RWPE2 (cell line): ENCODE measurements around the gene MCU.

Source experiments
- ATAC-seq: fragments of 200-7000 bp; cut with Tn5 transposase; 3 replicates; pipeline ENCODE4 v1.9.1; 2021; ENCODE audit warnings: low read depth
- DNase-seq: peaks from one replicate; pipeline ENCODE4 v3.0.0-alpha.2; 2020; ENCODE audit warnings: low spot score
- H3K27ac ChIP-seq: fragments of 450-650 bp; 2 replicates; pipeline ENCODE4 v1.5.1; 2017; ENCODE audit warnings: mild to moderate bottlenecking; ENCODE audit not compliant: poor library complexity, severe bottlenecking
- H3K27me3 ChIP-seq: fragments of 250-450 bp; sonication (Bioruptor Pico); 2 replicates; pipeline ENCODE4 v1.5.1; 2021; ENCODE audit warnings: mild to moderate bottlenecking, moderate library complexity; ENCODE audit not compliant: insufficient read depth, poor library complexity, severe bottlenecking
- H3K36me3 ChIP-seq: fragments of 250-450 bp; sonication (Bioruptor Pico); 2 replicates; pipeline ENCODE4 v1.5.1; 2020; ENCODE audit warnings: low read depth, mild to moderate bottlenecking, moderate library complexity
- H3K4me1 ChIP-seq: fragments of 250-450 bp; sonication (Bioruptor Pico); 2 replicates; pipeline ENCODE4 v1.5.1; 2021; ENCODE audit warnings: mild to moderate bottlenecking, moderate library complexity; ENCODE audit not compliant: insufficient read depth, poor library complexity, severe bottlenecking
- H3K4me3 ChIP-seq: fragments of 250-450 bp; sonication (Bioruptor Pico); 2 replicates; pipeline ENCODE4 v1.5.1; 2021; ENCODE audit warnings: mild to moderate bottlenecking, moderate library complexity; ENCODE audit not compliant: severe bottlenecking
- H3K9me3 ChIP-seq: fragments of 250-450 bp; sonication (Bioruptor Pico); 2 replicates; pipeline ENCODE4 v1.5.1; 2021; ENCODE audit warnings: mild to moderate bottlenecking, moderate library complexity; ENCODE audit not compliant: severe bottlenecking
- CTCF ChIP-seq: fragments of 450-650 bp; IDR thresholded peaks from one replicate; pipeline ENCODE4 v1.5.1; 2017; ENCODE audit warnings: mild to moderate bottlenecking, moderate library complexity; ENCODE audit not compliant: poor library complexity, severe bottlenecking

Gene MCU

GRCh38 chr10:72800741-72801092 is 108.8 kb downstream of the MCU start:
- Histone ChIP-seq H3K4me3 (no peak overlapping the region), H3K36me3 (no peaks in the 10 kb centered on the region), H3K4me1 (peaks cover 26% of the 10 kb centered on the region), H3K27me3 (no peaks in the 10 kb centered on the region), H3K27ac (no peak overlapping the region), H3K9me3 (no peaks in the 10 kb centered on the region)
- ATAC-seq (no peak), DNase-seq (no peak)
- no peak for TF ChIP-seq CTCF

GRCh38 chr10:72801263-72801868 is 109.4 kb downstream of the MCU start:
- no peak for ATAC-seq
- TF ChIP-seq CTCF = no peak

GRCh38 chr10:72802332-72802731 is 110.4 kb downstream of the MCU start:
- H3K36me3 ChIP-seq = no peaks in the 10 kb centered on the region
- no peak for TF ChIP-seq CTCF
- no peaks in the 10 kb centered on the region for H3K27me3 ChIP-seq
- peak; percentile 62 for ATAC-seq
- H3K9me3 ChIP-seq = no peaks in the 10 kb centered on the region
- no peak for DNase-seq
- peak overlapping the region; percentile 62 for H3K27ac ChIP-seq
- H3K4me1 ChIP-seq = peaks cover 26% of the 10 kb centered on the region
- no peak overlapping the region for H3K4me3 ChIP-seq

More at GRCh38 chr10:72801263-72801868, 109.4 kb downstream of the MCU start:
- H3K9me3 ChIP-seq = no peaks in the 10 kb centered on the region
- no peak overlapping the region for H3K4me3 ChIP-seq
- DNase-seq = no peak
- peaks cover 26% of the 10 kb centered on the region for H3K4me1 ChIP-seq
- H3K27ac ChIP-seq = peak overlapping the region; percentile 62
- no peaks in the 10 kb centered on the region for H3K36me3 ChIP-seq
- H3K27me3 ChIP-seq = no peaks in the 10 kb centered on the region

GRCh38 chr10:72802763-72803505 is 111.0 kb downstream of the MCU start:
- ATAC-seq = peak; percentile 91
- Histone ChIP-seq H3K4me3 (no peak overlapping the region), H3K4me1 (peaks cover 26% of the 10 kb centered on the region), H3K36me3 (no peaks in the 10 kb centered on the region), H3K27ac (peak overlapping the region; percentile 62), H3K9me3 (no peaks in the 10 kb centered on the region), H3K27me3 (no peaks in the 10 kb centered on the region)
- no peak for DNase-seq
- no peak for TF ChIP-seq CTCF

GRCh38 chr10:72808001-72808400 is 116.1 kb downstream of the MCU start:
- Histone ChIP-seq H3K4me3 (no peak overlapping the region), H3K36me3 (no peaks in the 10 kb centered on the region), H3K27ac (no peak overlapping the region), H3K4me1 (peaks cover 12% of the 10 kb centered on the region), H3K9me3 (no peaks in the 10 kb centered on the region), H3K27me3 (no peaks in the 10 kb centered on the region)
- DNase-seq (no peak), ATAC-seq (no peak)
- TF ChIP-seq CTCF = no peak
